Panc1 (cell line): ENCODE data around the gene ADCK2. TPM values are rescaled to one million over a fixed set of nuclear protein-coding genes. Genes with fewer than 3 reads are reported as not detected.

Source experiments
- ATAC-seq: fragments of 200-7000 bp; cut with Tn5 transposase; 2 replicates; pipeline ENCODE4 v1.9.1; 2020; ENCODE audit warnings: mild to moderate bottlenecking, moderate library complexity
- BruUV-seq: library from RNA; stranded (reverse); fragments of 400-500 nt; replicated peaks from 2 replicates; lab custom pipeline; 2021; lab: Mats Ljungman, UMichigan
- CTCF ChIA-PET: fragments of 300-600 bp; sonication (Branson Sonifier 250); formaldehyde crosslinking; loops from one replicate; lab custom pipeline; 2022; ENCODE audit warnings: antibody characterized with exemption; lab: Charles Lee
- POLR2A ChIA-PET: fragments of 300-600 bp; sonication (Branson Sonifier 250); formaldehyde crosslinking; loops from one replicate; lab custom pipeline; 2022; ENCODE audit warnings: antibody characterized with exemption; lab: Charles Lee
- DNase-seq: peaks from one replicate; pipeline ENCODE4 v3.0.0-alpha.2; 2010; ENCODE audit warnings: low read depth, low spot score
- H3K27ac ChIP-seq: 2 replicates; pipeline ENCODE4 v1.5.1; 2011; ENCODE audit warnings: mild to moderate bottlenecking, low read length, inconsistent platforms
- H3K27me3 ChIP-seq: fragments of 200-500 bp; sonication (Bioruptor generic); 2 replicates; pipeline ENCODE4 v1.6.0; 2014; ENCODE audit warnings: low read length, inconsistent platforms; ENCODE audit not compliant: control insufficient read depth, insufficient read depth
- H3K36me3 ChIP-seq: fragments of 200-500 bp; sonication (Bioruptor generic); 2 replicates; pipeline ENCODE4 v1.5.1; 2014; ENCODE audit warnings: inconsistent platforms, mild to moderate bottlenecking, low read length, moderate library complexity; ENCODE audit not compliant: control insufficient read depth, insufficient read depth
- H3K4me1 ChIP-seq: 2 replicates; pipeline ENCODE4 v1.5.1; 2011; ENCODE audit warnings: inconsistent platforms, mild to moderate bottlenecking, low read length, moderate library complexity; ENCODE audit not compliant: control insufficient read depth, insufficient read depth
- H3K4me3 ChIP-seq, 2 experiments: 2 replicates each; pipeline ENCODE4 v1.5.1; 2011 to 2012; ENCODE audit warnings: low read depth in 2 of 2, low read length in 2 of 2, mild to moderate bottlenecking in 2 of 2, inconsistent platforms in 1 of 2, moderate library complexity in 1 of 2
- H3K9me3 ChIP-seq: fragments of 200-500 bp; sonication (Bioruptor generic); 2 replicates; pipeline ENCODE4 v1.5.1; 2014; ENCODE audit warnings: low read depth, mild to moderate bottlenecking, inconsistent platforms, low read length, moderate library complexity; ENCODE audit not compliant: control insufficient read depth, insufficient read depth
- CTCF ChIP-seq: fragments of 450-650 bp; IDR thresholded peaks from 2 replicates; pipeline ENCODE4 v1.5.1; 2017; ENCODE audit warnings: mild to moderate bottlenecking
- POLR2AphosphoS5 ChIP-seq: IDR thresholded peaks from 2 replicates; pipeline ENCODE4 v1.6.1; 2012; ENCODE audit warnings: mild to moderate bottlenecking, low read depth, low read length, moderate library complexity
- REST ChIP-seq, 2 experiments: IDR thresholded peaks; 2 replicates each; pipeline ENCODE4 v1.6.1; 2011 to 2012; ENCODE audit warnings: low read depth in 2 of 2, control low read depth in 1 of 2, low read length in 1 of 2, mild to moderate bottlenecking in 1 of 2, moderate library complexity in 1 of 2; ENCODE audit not compliant: insufficient read depth in 1 of 2
- SIN3A ChIP-seq: IDR thresholded peaks from 2 replicates; pipeline ENCODE4 v1.6.1; 2012; ENCODE audit warnings: low read depth, mild to moderate bottlenecking, low read length, moderate library complexity, borderline replicate concordance; ENCODE audit not compliant: insufficient read depth
- TCF7L2 ChIP-seq: IDR thresholded peaks from 2 replicates; pipeline ENCODE4 v1.6.1; 2011; ENCODE audit warnings: mild to moderate bottlenecking, low read depth, low read length, inconsistent platforms
- in situ Hi-C: cut with HindIII; loops from 2 replicates; pipeline ENCODE4 v1.10.0; 2016; ENCODE audit warnings: low sequenced_read_pairs, low pct_unique_long_range_greater_than_20kb
- intact Hi-C: fragments of 100-400 bp; cut with micrococcal nuclease; formaldehyde crosslinking; loops from one replicate; pipeline ENCODE4 v1.10.0; 2022; ENCODE audit not compliant: unreplicated experiment
- total RNA-seq: library from RNA; stranded (reverse); gene quantifications from one replicate; pipeline ENCODE4 v1.2.1, GENCODE V29; 2021; ENCODE audit not compliant: unreplicated experiment

ADCK2 gene
- total RNA-seq, 1 experiment from 2014 or later = 21.6 TPM

GRCh38 chr7:140671966-140672365 lies 779 bp upstream of the ADCK2 start:
- intact Hi-C loops = loop anchor here (10.0 kb wide), 1 partner anchor 313 kb away; no protein-coding TSS in a partner anchor
- in situ Hi-C loops = no loop called here
- ChIA-PET CTCF (no interaction called here), POLR2A (no interaction called here)
- TF ChIP-seq SIN3A = no peak
- no peak for TF ChIP-seq POLR2AphosphoS5
- TF ChIP-seq REST (IDR thresholded peaks at IDR 0.05; ENCODE audit: insufficient read depth in 1 of 2, low read depth in 2 of 2, low read length in 1 of 2) = no peak
- no peak for TF ChIP-seq TCF7L2
- no peak for TF ChIP-seq CTCF
- H3K27ac ChIP-seq = no peak overlapping the region
- no peaks in the 10 kb centered on the region for H3K9me3 ChIP-seq
- ATAC-seq (no peak), DNase-seq (no peak)
- no peaks in the 10 kb centered on the region for H3K36me3 ChIP-seq
- H3K4me1 ChIP-seq = no peaks in the 10 kb centered on the region; the same call in 1 of the 2 replicates
- H3K27me3 ChIP-seq = no peaks in the 10 kb centered on the region
- no TSS peak for BruUV-seq
- H3K4me3 ChIP-seq = no peak overlapping the region; a peak in 1 of 4 replicates

- intact Hi-C loops (loop anchor here (10.0 kb wide), 1 partner anchor 312 kb away; no protein-coding TSS in a partner anchor), in situ Hi-C loops (no loop called here)
- H3K9me3 ChIP-seq = no peaks in the 10 kb centered on the region
- DNase-seq = no peak
- peak overlapping the region; percentile 64 to 78 for H3K4me3 ChIP-seq
- ChIA-PET CTCF (no interaction called here), POLR2A (interaction anchor here (0.6 kb wide), 1 partner anchor 145 kb away, joined by 3 read pairs; no protein-coding TSS in a partner anchor)
- peak overlapping the region; percentile 34 for H3K27ac ChIP-seq
- H3K27me3 ChIP-seq = no peaks in the 10 kb centered on the region
- no TSS peak for BruUV-seq
- no peaks in the 10 kb centered on the region; the same call in 1 of the 2 replicates for H3K4me1 ChIP-seq
- ATAC-seq = peak; percentile 85
- H3K36me3 ChIP-seq = no peaks in the 10 kb centered on the region
- peak; percentile 51 for TF ChIP-seq TCF7L2
- peak; percentile 14; the same call in 1 of the 2 replicates for TF ChIP-seq CTCF
- TF ChIP-seq SIN3A = no peak
Observed at GRCh38 chr7:140673063-140673773, 473 bp downstream of the ADCK2 start.
